Activated naive CD8-positive, alpha-beta T cell treated with anti-CD3 and anti-CD28 coated beads for 36 hours (primary cell): ENCODE results near the gene DUSP22. TPM values are rescaled to one million over a fixed set of nuclear protein-coding genes. Genes with fewer than 3 reads are reported as not detected.

Source experiments
- DNase-seq: peaks from one replicate; pipeline ENCODE4 v3.0.0; 2021
- H3K27ac Mint-ChIP-seq: one replicate; pipeline ENCODE4 v1.8.0; 2022; ENCODE audit warnings: mild to moderate bottlenecking, moderate library complexity, mixed read lengths
- H3K27me3 Mint-ChIP-seq: one replicate; pipeline ENCODE4 v1.8.0; 2022; ENCODE audit warnings: mild to moderate bottlenecking, mixed read lengths
- H3K36me3 Mint-ChIP-seq: one replicate; pipeline ENCODE4 v1.8.0; 2021; ENCODE audit warnings: mild to moderate bottlenecking, mixed read lengths
- H3K4me1 Mint-ChIP-seq: one replicate; pipeline ENCODE4 v1.8.0; 2021; ENCODE audit warnings: mixed read lengths
- H3K4me3 Mint-ChIP-seq: one replicate; pipeline ENCODE4 v1.8.0; 2022; ENCODE audit warnings: mild to moderate bottlenecking, moderate library complexity, mixed read lengths
- H3K9me3 Mint-ChIP-seq: one replicate; pipeline ENCODE4 v1.8.0; 2022; ENCODE audit warnings: mixed read lengths
- total RNA-seq, 2 experiments: library from RNA; stranded (reverse); gene quantifications; one replicate each; pipeline ENCODE4 v1.2.3, GENCODE V29; 2021

The DUSP22 gene
- total RNA-seq, 2 experiments from 2014 or later, result 22.9 to 23.9 TPM

GRCh38 chr6:286681-287488 is 5.4 kb upstream of the DUSP22 start:
- DNase-seq, result no peak
- H3K4me1 Mint-ChIP-seq, result peaks cover 60% of the 10 kb centered on the region
- peak overlapping the region; percentile 52 for H3K27ac Mint-ChIP-seq
- no peak overlapping the region for H3K4me3 Mint-ChIP-seq
- peaks cover 13% of the 10 kb centered on the region for H3K36me3 Mint-ChIP-seq
- no peaks in the 10 kb centered on the region for H3K27me3 Mint-ChIP-seq
- no peaks in the 10 kb centered on the region for H3K9me3 Mint-ChIP-seq

- no peak overlapping the region for H3K4me3 Mint-ChIP-seq
- H3K9me3 Mint-ChIP-seq, result no peaks in the 10 kb centered on the region
- H3K27me3 Mint-ChIP-seq, result no peaks in the 10 kb centered on the region
- H3K4me1 Mint-ChIP-seq, result peaks cover 60% of the 10 kb centered on the region
- H3K27ac Mint-ChIP-seq, result no peak overlapping the region
- DNase-seq, result no peak
- peaks cover 13% of the 10 kb centered on the region for H3K36me3 Mint-ChIP-seq
Observed at GRCh38 chr6:287489-287860, 4.8 kb upstream of the DUSP22 start.

- Mint-ChIP-seq H3K27ac (no peak overlapping the region), H3K36me3 (peaks cover 12% of the 10 kb centered on the region), H3K9me3 (no peaks in the 10 kb centered on the region), H3K4me1 (peaks cover 62% of the 10 kb centered on the region), H3K4me3 (no peak overlapping the region), H3K27me3 (no peaks in the 10 kb centered on the region)
- no peak for DNase-seq
Observed at GRCh38 chr6:288866-289265, 3.4 kb upstream of the DUSP22 start.

GRCh38 chr6:290111-290922 is 2.0 kb upstream of the DUSP22 start:
- H3K4me1 Mint-ChIP-seq, result peaks cover 65% of the 10 kb centered on the region
- H3K9me3 Mint-ChIP-seq, result peaks cover 3% of the 10 kb centered on the region
- H3K4me3 Mint-ChIP-seq, result peak overlapping the region; percentile 39
- DNase-seq, result no peak
- H3K27me3 Mint-ChIP-seq, result no peaks in the 10 kb centered on the region
- peaks cover 17% of the 10 kb centered on the region for H3K36me3 Mint-ChIP-seq
- peak overlapping the region; percentile 42 for H3K27ac Mint-ChIP-seq

GRCh38 chr6:291204-291696 is 1.0 kb upstream of the DUSP22 start:
- no peak for DNase-seq
- Mint-ChIP-seq H3K4me3 (peak overlapping the region; percentile 81), H3K27ac (peak overlapping the region; percentile 92)

GRCh38 chr6:292506-293192 is 362 bp downstream of the DUSP22 start:
- H3K27me3 Mint-ChIP-seq, result no peaks in the 10 kb centered on the region
- H3K27ac Mint-ChIP-seq, result peak overlapping the region; percentile 94
- H3K36me3 Mint-ChIP-seq, result peaks cover 17% of the 10 kb centered on the region
- H3K4me3 Mint-ChIP-seq, result peak overlapping the region; percentile 91
- DNase-seq, result peak; percentile 79
- peaks cover 50% of the 10 kb centered on the region for H3K4me1 Mint-ChIP-seq
- H3K9me3 Mint-ChIP-seq, result peaks cover 3% of the 10 kb centered on the region

More at GRCh38 chr6:291204-291696, 1.0 kb upstream of the DUSP22 start:
- no peaks in the 10 kb centered on the region for H3K27me3 Mint-ChIP-seq
- H3K9me3 Mint-ChIP-seq, result peaks cover 3% of the 10 kb centered on the region
- peaks cover 17% of the 10 kb centered on the region for H3K36me3 Mint-ChIP-seq
- H3K4me1 Mint-ChIP-seq, result peaks cover 63% of the 10 kb centered on the region

DNA sequence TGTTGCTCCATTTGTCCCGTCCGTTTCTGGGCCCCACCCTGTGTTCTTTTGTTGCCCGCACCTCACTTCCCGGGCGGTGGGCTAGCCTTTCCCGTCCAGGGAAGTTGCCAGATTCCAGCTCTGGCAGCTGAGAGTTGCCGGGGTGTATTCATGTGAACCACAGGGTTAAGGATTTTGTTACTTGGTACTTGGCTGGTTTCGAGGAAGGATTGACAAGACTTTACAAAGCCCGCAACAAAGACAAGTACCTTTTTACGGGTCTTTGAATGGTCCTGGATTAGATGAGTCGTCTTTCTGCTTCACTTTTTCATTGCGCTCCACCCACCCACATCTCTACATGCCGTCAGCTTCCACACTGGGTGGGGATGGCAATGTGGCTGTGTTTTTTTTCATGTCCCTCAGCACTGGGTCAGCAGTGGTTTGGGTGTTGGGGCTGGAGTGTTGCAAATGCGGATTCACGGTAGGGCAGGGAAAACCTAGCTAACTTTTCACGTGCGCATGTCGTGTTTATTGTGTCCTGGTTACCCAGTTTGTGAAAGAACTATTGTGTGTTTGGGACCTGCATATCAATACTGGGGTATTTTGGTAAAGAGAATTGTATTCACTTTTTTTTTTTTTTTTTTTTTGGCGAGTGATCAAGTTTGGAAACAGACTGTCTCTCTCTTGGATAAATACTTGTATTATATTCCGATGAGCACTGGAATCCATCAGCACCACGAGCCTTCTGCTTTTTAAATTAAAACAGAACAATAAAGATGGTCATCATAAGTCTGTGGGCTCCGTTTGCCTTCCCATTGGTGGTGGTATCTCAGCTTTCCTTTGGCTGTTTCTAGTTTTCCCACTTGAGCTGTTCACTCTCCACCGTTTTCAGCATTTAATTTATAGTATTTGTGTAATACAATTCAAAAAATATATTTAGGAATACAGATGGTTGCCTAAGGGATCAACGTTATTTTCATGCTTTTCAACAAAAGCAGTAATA is 1.2 kb downstream of the DUSP22 start:
- Mint-ChIP-seq H3K4me1 (peaks cover 44% of the 10 kb centered on the region), H3K4me3 (peak overlapping the region; percentile 91), H3K27ac (peak overlapping the region; percentile 94), H3K36me3 (peaks cover 11% of the 10 kb centered on the region), H3K9me3 (peaks cover 3% of the 10 kb centered on the region), H3K27me3 (no peaks in the 10 kb centered on the region)
- DNase-seq, result peak; percentile 44

DNA sequence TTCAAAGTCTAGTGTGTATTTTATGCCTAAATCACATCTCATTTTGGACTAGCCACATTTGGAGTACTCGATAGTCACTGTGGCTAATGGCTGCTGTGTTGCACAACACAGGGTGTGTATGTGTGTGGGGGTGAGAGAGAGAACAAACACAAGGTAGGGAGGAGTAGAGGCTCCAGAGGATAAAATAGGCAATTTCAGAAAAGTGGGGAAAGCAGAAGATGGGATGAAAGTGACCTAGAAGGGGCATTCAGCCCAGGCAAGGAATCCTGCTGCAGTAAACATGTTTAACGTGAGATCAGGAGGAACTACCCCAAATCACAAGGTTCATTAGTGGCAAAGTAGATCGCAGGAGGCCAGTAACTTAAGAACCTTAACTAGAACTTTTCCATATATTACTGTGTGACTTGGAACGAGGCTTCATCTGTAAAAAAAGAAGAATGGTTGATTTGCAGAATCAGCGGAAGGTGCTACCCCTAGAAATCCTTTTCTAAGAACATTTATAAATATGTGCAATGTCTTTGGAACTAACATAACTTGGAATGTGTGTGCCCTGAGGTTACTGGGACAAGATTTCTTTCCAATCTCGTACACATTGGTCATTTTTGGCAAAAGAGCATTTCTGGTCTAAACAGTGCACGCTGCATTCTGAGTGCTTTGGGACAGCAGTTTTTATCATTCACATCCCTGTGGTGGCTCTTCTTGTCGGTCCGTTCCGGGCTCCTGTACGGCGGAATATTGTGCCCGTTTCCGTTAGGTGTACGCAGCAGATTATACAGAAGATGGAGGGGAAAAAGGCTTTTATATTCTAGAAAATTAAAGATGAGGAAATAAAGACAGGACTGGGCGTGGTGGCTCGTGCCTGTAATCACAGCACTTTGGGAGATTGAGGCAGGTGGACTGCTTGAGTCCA is 2.6 kb downstream of the DUSP22 start:
- H3K27me3 Mint-ChIP-seq, result no peaks in the 10 kb centered on the region
- H3K9me3 Mint-ChIP-seq, result peaks cover 3% of the 10 kb centered on the region
- peaks cover 34% of the 10 kb centered on the region for H3K4me1 Mint-ChIP-seq
- H3K36me3 Mint-ChIP-seq, result peaks cover 7% of the 10 kb centered on the region
- no peak for DNase-seq
- H3K27ac Mint-ChIP-seq, result peak overlapping the region; percentile 36
- H3K4me3 Mint-ChIP-seq, result peak overlapping the region; percentile 2

GRCh38 chr6:296151-297122 is 4.2 kb downstream of the DUSP22 start:
- peak overlapping the region; percentile 30 for H3K4me3 Mint-ChIP-seq
- H3K27ac Mint-ChIP-seq, result peak overlapping the region; percentile 67
- no peaks in the 10 kb centered on the region for H3K27me3 Mint-ChIP-seq
- no peak for DNase-seq
- peaks cover 7% of the 10 kb centered on the region for H3K36me3 Mint-ChIP-seq
- peaks cover 21% of the 10 kb centered on the region for H3K4me1 Mint-ChIP-seq
- peaks cover 3% of the 10 kb centered on the region for H3K9me3 Mint-ChIP-seq

DNA sequence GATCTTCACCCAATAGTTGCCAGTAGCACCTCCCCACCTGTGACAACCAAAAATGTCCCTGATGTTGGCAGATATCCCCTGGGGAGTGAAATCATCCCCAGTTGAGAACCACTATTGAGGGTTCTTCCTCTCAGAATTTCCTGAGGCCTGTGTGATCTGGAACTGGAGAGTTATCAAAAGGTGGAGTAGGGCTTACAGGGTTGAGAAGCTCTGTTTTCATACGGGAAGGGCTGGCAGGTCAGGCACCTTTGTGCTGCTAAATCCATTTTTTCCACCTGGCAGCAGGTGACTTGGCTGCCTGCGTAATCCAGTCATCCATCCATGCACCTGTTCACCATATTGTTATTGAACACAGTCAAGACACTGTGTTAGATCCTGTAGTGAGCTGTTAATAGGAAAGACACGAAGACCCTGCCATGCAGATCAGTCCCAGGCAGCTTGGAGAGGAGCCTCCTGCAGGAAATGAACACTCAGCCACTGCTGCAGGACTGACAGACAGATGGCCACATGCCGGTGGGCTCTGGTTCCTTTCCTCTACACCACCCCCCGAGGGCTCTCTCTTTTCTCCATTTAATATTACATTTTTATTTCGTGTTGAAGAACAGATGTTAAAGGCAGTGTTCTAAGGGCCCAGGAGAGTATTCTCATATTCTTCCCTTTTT is 5.4 kb downstream of the DUSP22 start:
- Mint-ChIP-seq H3K27ac (peak overlapping the region; percentile 45), H3K4me1 (peaks cover 19% of the 10 kb centered on the region), H3K9me3 (peaks cover 3% of the 10 kb centered on the region), H3K27me3 (no peaks in the 10 kb centered on the region), H3K36me3 (peaks cover 7% of the 10 kb centered on the region), H3K4me3 (no peak overlapping the region)
- DNase-seq, result no peak

DNA sequence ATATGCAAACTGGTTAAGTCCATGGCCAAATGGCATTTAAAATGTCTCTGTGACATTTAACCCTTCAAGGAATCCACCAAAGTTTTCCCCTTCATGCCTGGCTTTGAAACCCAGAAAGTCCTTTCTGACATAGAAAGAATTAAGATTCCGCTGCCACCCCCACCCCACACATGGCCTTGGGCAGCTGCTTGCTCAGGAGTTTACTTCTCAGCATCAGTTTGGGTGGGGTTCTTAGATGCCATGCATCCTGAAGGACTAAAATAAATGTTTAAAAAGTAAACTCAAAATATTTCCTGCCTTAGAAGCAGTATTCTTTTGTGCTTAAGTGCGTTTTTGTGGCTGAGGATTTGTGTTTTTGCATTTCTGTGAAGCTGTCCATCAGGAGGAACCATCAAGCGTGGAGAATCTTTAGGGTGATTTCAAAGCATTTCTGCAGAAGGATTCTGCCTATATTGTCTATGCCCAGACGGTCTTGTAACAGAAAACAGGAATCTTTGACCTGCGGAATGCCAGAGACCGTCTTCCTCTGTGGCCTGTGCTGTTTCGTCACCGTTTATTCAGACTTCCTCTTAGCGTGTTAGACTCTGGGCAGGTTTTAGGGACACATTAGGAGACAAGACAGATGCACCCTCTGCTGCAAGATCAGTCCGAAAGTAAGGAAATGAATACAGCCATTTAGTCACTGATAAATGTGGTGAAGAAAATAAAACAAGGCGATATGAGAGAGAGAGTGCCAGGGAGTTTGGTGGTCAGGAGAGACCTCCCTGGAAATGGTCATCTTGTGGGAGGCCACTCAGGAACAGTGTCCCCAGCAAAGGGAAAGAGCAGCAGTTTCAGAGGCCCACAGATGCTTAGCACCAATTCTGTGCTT is 6.2 kb downstream of the DUSP22 start:
- no peak for DNase-seq

More for the DNA sequence above, 6.2 kb downstream of the DUSP22 start:
- Mint-ChIP-seq H3K4me1 (peaks cover 15% of the 10 kb centered on the region), H3K9me3 (peaks cover 3% of the 10 kb centered on the region), H3K36me3 (peaks cover 7% of the 10 kb centered on the region), H3K27me3 (no peaks in the 10 kb centered on the region), H3K4me3 (no peak overlapping the region), H3K27ac (no peak overlapping the region)
